ENCODE measurements around the gene FOXP1. TPM values are rescaled to one million over a fixed set of nuclear protein-coding genes. Genes with fewer than 3 reads are reported as not detected.

FOXP1 gene
- total and polyA plus RNA-seq, 8 donors: 12.3 to 215 (median 117) TPM

GRCh38 chr3:71303627-71304200, 279.8 kb downstream of the FOXP1 start:
- DNase-seq: peak in 1 of 2 donors; percentile 53
- Histone ChIP-seq H3K4me3 (peak overlapping the region in 1 of 4 donors; percentile 1), H3K4me1 (peaks cover 6 to 63% (median 30%) of the 10 kb centered on the region in 4 donors), H3K36me3 (no peaks in the 10 kb centered on the region), H3K27ac (peak overlapping the region; percentile 0 to 81 (median 70)), H3K9me3 (no peaks in the 10 kb centered on the region), H3K27me3 (no peaks in the 10 kb centered on the region)
- intact Hi-C loops (cut with DNase I; ENCODE audit: low total_unique reads): no loop called here
- 34 to 45% (median 36%) methylated on average over 6 of the region's 6 CpGs for WGBS, 5 donors
- TF ChIP-seq POLR2AphosphoS5 (IDR thresholded peaks at IDR 0.05): no peak
- TF ChIP-seq CTCF (IDR thresholded peaks at IDR 0.05): no peak
- TF ChIP-seq EP300 (IDR thresholded peaks at IDR 0.05): no peak
- no peak for TF ChIP-seq POLR2A (IDR thresholded peaks at IDR 0.05)

- TF ChIP-seq POLR2AphosphoS5 (IDR thresholded peaks at IDR 0.05): no peak
- TF ChIP-seq CTCF (IDR thresholded peaks at IDR 0.05): no peak
- no peak for TF ChIP-seq POLR2A (IDR thresholded peaks at IDR 0.05)
- TF ChIP-seq EP300 (IDR thresholded peaks at IDR 0.05): no peak
- H3K4me3 ChIP-seq: no peak overlapping the region
- 78 to 93% (median 86%) methylated on average over 2 of the region's 2 CpGs for WGBS, 5 donors
- no peaks in the 10 kb centered on the region for H3K9me3 ChIP-seq
- H3K36me3 ChIP-seq: no peaks in the 10 kb centered on the region
- H3K27ac ChIP-seq: peak overlapping the region in 2 of 5 donors; percentile 3 to 80
- no peaks in the 10 kb centered on the region for H3K27me3 ChIP-seq
- peaks cover 6 to 63% (median 30%) of the 10 kb centered on the region in 4 donors for H3K4me1 ChIP-seq
- intact Hi-C loops (cut with DNase I; ENCODE audit: low total_unique reads): no loop called here
- no peak for DNase-seq
Observed at GRCh38 chr3:71302604-71303003, 280.9 kb downstream of the FOXP1 start.

GRCh38 chr3:71300951-71301393, 282.6 kb downstream of the FOXP1 start:
- no peak for DNase-seq
- Histone ChIP-seq H3K27ac (no peak overlapping the region), H3K4me1 (peaks cover 6 to 50% (median 28%) of the 10 kb centered on the region in 4 donors), H3K36me3 (no peaks in the 10 kb centered on the region), H3K4me3 (no peak overlapping the region), H3K9me3 (no peaks in the 10 kb centered on the region), H3K27me3 (no peaks in the 10 kb centered on the region)
- 57 to 70% (median 64%) methylated on average over 4 of the region's 4 CpGs for WGBS, 5 donors
- TF ChIP-seq POLR2AphosphoS5 (IDR thresholded peaks at IDR 0.05) (no peak), EP300 (IDR thresholded peaks at IDR 0.05) (no peak), POLR2A (IDR thresholded peaks at IDR 0.05) (no peak), CTCF (IDR thresholded peaks at IDR 0.05) (no peak)
- intact Hi-C loops (cut with DNase I; ENCODE audit: low total_unique reads): no loop called here

- Histone ChIP-seq H3K27ac (no peak overlapping the region), H3K4me1 (peaks cover 5 to 33% (median 19%) of the 10 kb centered on the region in 4 donors), H3K4me3 (no peak overlapping the region), H3K9me3 (no peaks in the 10 kb centered on the region), H3K27me3 (no peaks in the 10 kb centered on the region), H3K36me3 (no peaks in the 10 kb centered on the region)
- 96 to 98% (median 98%) methylated on average over 5 of the region's 5 CpGs for WGBS, 5 donors
- TF ChIP-seq POLR2A (IDR thresholded peaks at IDR 0.05) (no peak), CTCF (IDR thresholded peaks at IDR 0.05) (no peak), EP300 (IDR thresholded peaks at IDR 0.05) (no peak), POLR2AphosphoS5 (IDR thresholded peaks at IDR 0.05) (no peak)
- no peak for DNase-seq
- intact Hi-C loops (cut with DNase I; ENCODE audit: low total_unique reads): no loop called here
Observed at GRCh38 chr3:71299160-71299559, 284.4 kb downstream of the FOXP1 start.
